ENCODE results near the gene PCNX2.

PCNX2 gene

GRCh38 chr1:233331676-233332519 is 36.4 kb upstream of the PCNX2 start:
- DNase-seq, result no peak
- Histone ChIP-seq H3K27ac (no peak overlapping the region), H3K27me3 (replicated peaks) (peaks cover 5% of the 10 kb centered on the region), H3K36me3 (replicated peaks) (no peaks in the 10 kb centered on the region), H3K4me3 (ENCODE audit: low read depth, low read length) (no peak overlapping the region)
- in situ Hi-C loops (cut with HindIII; ENCODE audit: low pct_ligation_motif_present, low sequenced_read_pairs), result no loop called here
- no peak for TF ChIP-seq CTCF (IDR thresholded peaks at IDR 0.05; ENCODE audit: low read depth, low read length, missing control alignments)

- H3K27ac ChIP-seq, result no peak overlapping the region
- no peak for DNase-seq
- no peaks in the 10 kb centered on the region for H3K36me3 ChIP-seq (replicated peaks)
- in situ Hi-C loops (cut with HindIII; ENCODE audit: low pct_ligation_motif_present, low sequenced_read_pairs), result no loop called here
- no peak for TF ChIP-seq CTCF (IDR thresholded peaks at IDR 0.05; ENCODE audit: low read depth, low read length, missing control alignments)
- peak overlapping the region; percentile 48 for H3K4me3 ChIP-seq (ENCODE audit: low read depth, low read length)
- peaks cover 5% of the 10 kb centered on the region for H3K27me3 ChIP-seq (replicated peaks)
These were observed 32.8 kb upstream of the PCNX2 start for GRCh38 chr1:233328142-233328921.

GRCh38 chr1:233327651-233328141 is 32.2 kb upstream of the PCNX2 start, which contains the start of gene MAP3K21:
Gene MAP3K21 (plus strand): TSS chr1:233327724. CDS start chr1:233328029, 305 bp downstream.
- TF ChIP-seq CTCF (IDR thresholded peaks at IDR 0.05; ENCODE audit: low read depth, low read length, missing control alignments), result no peak
- in situ Hi-C loops (cut with HindIII; ENCODE audit: low pct_ligation_motif_present, low sequenced_read_pairs), result no loop called here
- Histone ChIP-seq H3K36me3 (replicated peaks) (no peaks in the 10 kb centered on the region), H3K27me3 (replicated peaks) (peaks cover 5% of the 10 kb centered on the region), H3K4me3 (ENCODE audit: low read depth, low read length) (peak within 1 kb of the TSS; percentile 48), H3K27ac (no peak within 1 kb of the TSS)
- no peak for DNase-seq

GRCh38 chr1:233326811-233327650 is 31.5 kb upstream of the PCNX2 start:
- H3K27me3 ChIP-seq (replicated peaks), result peaks cover 5% of the 10 kb centered on the region
- DNase-seq, result no peak
- no peak overlapping the region for H3K27ac ChIP-seq
- no peak for TF ChIP-seq CTCF (IDR thresholded peaks at IDR 0.05; ENCODE audit: low read depth, low read length, missing control alignments)
- in situ Hi-C loops (cut with HindIII; ENCODE audit: low pct_ligation_motif_present, low sequenced_read_pairs), result no loop called here
- H3K36me3 ChIP-seq (replicated peaks), result no peaks in the 10 kb centered on the region
- H3K4me3 ChIP-seq (ENCODE audit: low read depth, low read length), result peak overlapping the region; percentile 36

GRCh38 chr1:233326319-233326718 is 30.8 kb upstream of the PCNX2 start:
- H3K27ac ChIP-seq, result no peak overlapping the region
- H3K36me3 ChIP-seq (replicated peaks), result no peaks in the 10 kb centered on the region
- peaks cover 5% of the 10 kb centered on the region for H3K27me3 ChIP-seq (replicated peaks)
- no peak for TF ChIP-seq CTCF (IDR thresholded peaks at IDR 0.05; ENCODE audit: low read depth, low read length, missing control alignments)
- H3K4me3 ChIP-seq (ENCODE audit: low read depth, low read length), result no peak overlapping the region
- no peak for DNase-seq
- in situ Hi-C loops (cut with HindIII; ENCODE audit: low pct_ligation_motif_present, low sequenced_read_pairs), result no loop called here
